Choroid plexus epithelial cell (primary cell): ENCODE data around the gene FEZ2.
A peak's percentile ranks its signal among the peaks of the same experiment; 100 is the strongest.

ENCODE experiments used
- DNase-seq: peaks from one replicate; pipeline ENCODE4 v3.0.0-alpha.2; 2010; ENCODE audit warnings: low read depth
- H3K4me3 ChIP-seq: 2 replicates; pipeline ENCODE4 v1.5.1; 2011; ENCODE audit warnings: low read depth, mild to moderate bottlenecking, control low read depth, low read length, moderate library complexity
- TF ChIP-seq, protein P1 (sequence below): conservative IDR thresholded peaks from 2 replicates; pipeline ENCODE4 v1.5.1; 2011; ENCODE audit warnings: low read depth, mild to moderate bottlenecking, control low read depth, inconsistent platforms, low read length, moderate library complexity

Gene FEZ2

DNA sequence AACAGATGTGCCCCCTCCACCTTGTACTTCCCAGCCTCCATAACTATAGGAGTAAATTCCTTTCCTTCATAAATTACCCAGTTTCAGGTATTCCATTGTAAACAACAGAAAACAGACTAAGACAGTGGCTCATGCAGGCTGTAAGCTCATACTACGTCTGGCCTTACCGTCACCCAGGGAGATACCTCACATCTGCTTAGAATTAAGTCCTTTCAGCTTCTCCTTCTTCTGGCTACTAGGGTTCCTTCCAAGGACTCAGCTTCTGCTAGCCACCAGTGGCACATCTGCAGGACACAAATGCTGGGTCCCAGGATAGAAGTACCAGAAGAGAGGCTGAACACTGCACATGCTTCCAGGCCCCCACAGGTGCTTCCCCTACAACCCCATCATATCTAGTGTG is 22.4 kb upstream of the FEZ2 start:
- no peak overlapping the region for H3K4me3 ChIP-seq
- TF ChIP-seq, protein P1, sequence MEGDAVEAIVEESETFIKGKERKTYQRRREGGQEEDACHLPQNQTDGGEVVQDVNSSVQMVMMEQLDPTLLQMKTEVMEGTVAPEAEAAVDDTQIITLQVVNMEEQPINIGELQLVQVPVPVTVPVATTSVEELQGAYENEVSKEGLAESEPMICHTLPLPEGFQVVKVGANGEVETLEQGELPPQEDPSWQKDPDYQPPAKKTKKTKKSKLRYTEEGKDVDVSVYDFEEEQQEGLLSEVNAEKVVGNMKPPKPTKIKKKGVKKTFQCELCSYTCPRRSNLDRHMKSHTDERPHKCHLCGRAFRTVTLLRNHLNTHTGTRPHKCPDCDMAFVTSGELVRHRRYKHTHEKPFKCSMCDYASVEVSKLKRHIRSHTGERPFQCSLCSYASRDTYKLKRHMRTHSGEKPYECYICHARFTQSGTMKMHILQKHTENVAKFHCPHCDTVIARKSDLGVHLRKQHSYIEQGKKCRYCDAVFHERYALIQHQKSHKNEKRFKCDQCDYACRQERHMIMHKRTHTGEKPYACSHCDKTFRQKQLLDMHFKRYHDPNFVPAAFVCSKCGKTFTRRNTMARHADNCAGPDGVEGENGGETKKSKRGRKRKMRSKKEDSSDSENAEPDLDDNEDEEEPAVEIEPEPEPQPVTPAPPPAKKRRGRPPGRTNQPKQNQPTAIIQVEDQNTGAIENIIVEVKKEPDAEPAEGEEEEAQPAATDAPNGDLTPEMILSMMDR = no peak
- DNase-seq = no peak

DNA sequence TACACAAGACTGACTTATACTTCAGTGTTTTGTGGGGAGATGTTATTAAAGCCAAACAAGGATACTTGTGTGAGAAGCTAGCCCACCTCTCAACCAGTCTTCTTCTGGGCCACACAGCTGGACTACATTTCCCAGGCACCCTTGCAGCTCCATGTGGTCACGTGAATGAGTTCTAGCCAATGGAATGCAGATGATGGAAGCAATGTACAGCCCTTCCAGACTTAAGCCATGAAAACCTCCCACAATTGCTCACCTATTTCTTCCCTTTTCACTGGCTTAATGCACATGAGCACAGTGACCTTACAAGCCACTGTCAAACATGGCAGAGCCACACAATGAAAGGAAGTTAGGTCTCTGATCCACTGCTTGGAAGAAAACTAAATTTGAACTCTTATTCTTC is 20.4 kb upstream of the FEZ2 start:
- DNase-seq = peak; percentile 90
- no peak overlapping the region for H3K4me3 ChIP-seq
- TF ChIP-seq, protein P1 = no peak

DNA sequence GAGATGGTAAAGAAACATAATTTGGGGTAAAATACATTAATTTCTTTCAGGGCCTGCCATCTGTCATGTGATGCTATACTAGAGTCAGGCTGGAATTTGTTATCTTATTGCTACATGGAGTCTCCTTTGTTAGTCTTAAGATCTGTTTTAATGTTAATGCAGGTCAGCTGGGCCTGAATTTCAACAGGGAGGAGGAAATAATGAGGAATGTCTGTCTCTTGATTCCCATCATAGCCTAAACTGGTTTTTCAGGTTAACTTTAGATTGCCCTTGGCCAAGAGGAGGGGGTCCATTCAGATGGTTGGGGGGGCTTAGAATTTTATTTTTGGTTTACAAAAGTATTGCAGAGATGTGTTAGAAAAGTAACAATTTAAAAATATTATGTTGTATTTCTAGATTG is 19.0 kb upstream of the FEZ2 start:
- TF ChIP-seq, protein P1 = no peak
- no peak for DNase-seq
- no peak overlapping the region for H3K4me3 ChIP-seq

DNA sequence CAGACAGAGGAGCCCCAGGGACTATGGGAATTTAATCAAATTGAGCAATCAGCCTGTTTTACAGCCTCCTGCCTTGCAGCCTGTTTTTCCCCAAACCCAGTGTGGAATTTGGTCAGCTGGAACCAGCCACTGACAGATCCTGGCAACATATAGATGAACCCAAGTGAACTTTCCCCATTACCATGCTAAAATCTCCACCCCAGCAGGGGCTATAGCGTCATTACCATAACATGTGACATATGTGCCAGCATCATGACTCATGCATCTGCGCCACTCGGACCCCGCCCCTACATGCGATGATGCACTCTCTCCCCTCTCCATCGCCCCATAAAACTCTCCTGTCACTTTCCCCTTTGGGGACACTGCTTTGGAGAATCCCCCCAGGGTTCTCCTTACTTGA is 17.3 kb upstream of the FEZ2 start:
- H3K4me3 ChIP-seq = no peak overlapping the region
- peak; percentile 52 for DNase-seq
- TF ChIP-seq, protein P1 = no peak

DNA sequence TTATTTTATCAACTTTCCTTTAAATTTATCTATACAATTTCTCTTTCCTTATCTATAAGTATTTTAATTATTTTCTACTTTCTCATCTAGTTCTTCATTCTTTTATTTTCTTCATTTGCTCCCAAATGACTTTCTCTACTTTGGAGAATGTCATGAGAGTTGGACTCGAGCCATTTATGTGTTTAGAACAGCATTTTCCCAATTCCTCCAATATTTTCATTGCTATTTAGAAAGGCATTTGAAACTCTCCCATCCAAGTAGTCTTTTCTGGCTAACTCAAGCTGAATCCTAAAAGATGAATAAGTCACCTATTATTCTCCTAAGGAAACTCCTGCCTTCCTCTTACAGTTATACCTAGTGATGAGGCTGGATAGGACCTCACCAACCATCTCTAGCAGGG is 15.8 kb upstream of the FEZ2 start:
- H3K4me3 ChIP-seq = no peak overlapping the region
- DNase-seq = no peak
- TF ChIP-seq, protein P1 = no peak

DNA sequence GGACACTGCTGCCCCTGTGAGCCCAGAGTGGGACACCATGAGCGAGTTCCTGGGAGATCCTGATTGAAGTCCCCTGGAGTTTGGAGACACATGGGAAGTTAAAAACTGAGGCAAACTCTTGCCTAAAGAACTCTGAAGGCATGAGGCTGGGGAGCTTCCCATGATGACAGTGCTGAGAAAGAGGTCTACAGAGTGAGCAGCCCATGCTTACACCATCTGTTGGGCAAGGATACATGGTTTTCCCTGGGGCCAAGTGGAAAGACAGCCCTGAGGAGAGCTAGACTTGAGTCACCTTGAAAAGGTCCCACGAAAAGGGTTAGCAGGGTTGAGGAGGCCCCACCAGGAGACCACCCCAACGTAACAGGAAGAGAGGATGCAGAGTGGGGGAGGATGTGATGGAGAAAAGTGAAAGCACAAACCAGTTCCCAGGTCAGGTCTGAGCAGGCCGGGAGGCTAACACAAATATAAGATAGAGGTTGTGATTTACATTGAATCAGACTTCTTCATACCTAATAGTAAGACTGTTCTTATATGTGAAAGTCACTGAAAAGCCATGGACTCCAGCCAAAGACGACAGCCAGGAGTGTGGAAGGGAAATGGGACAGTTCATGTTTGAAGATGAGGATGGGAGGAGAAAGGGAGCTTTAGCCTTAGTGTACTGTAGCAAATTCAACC is 13.5 kb upstream of the FEZ2 start:
- DNase-seq = no peak

DNA sequence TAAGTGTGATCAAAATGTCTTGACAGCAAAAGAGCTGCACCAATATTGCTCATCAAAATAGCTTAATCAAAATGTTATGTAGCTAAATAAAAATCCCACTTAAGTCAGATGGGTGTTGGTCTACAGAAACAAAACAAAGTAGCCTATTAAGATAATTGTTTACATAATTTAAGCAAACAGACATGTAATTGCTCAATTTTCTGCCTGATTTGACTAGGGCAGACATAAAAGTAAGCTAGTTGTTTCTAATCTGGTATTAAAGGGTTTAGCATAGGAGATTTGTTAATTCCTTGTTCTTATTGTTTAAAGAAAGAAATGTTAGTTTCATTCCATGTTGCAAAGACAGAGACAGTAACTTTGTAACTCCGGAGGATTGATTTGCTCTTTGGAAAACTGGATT is 11.5 kb upstream of the FEZ2 start:
- no peak for DNase-seq
- TF ChIP-seq, protein P1 = no peak
- H3K4me3 ChIP-seq = no peak overlapping the region

More for the DNA sequence above, 13.5 kb upstream of the FEZ2 start:
- H3K4me3 ChIP-seq = no peak overlapping the region
- TF ChIP-seq, protein P1 = no peak
